Amniotic epithelial cell (primary cell): ENCODE data around the gene MEGF8.
A peak's percentile ranks its signal among the peaks of the same experiment; 100 is the strongest.
"Not testable (repeated sequence)": the region's sequence is repeated elsewhere in the genome, so short reads cannot be mapped to it uniquely, and the experiment has no call there.

Experiments
- DNase-seq: peaks from one replicate; pipeline ENCODE4 v3.0.0-alpha.2; 2010; ENCODE audit warnings: low read depth

Gene MEGF8

GRCh38 chr19:42333018-42333417 is 7.6 kb downstream of the MEGF8 start:
- no peak for DNase-seq

- DNase-seq, result no peak
Measured at GRCh38 chr19:42333975-42334696, 8.7 kb downstream of the MEGF8 start.

- no peak for DNase-seq
Measured at GRCh38 chr19:42334697-42335373, 9.4 kb downstream of the MEGF8 start.

DNA sequence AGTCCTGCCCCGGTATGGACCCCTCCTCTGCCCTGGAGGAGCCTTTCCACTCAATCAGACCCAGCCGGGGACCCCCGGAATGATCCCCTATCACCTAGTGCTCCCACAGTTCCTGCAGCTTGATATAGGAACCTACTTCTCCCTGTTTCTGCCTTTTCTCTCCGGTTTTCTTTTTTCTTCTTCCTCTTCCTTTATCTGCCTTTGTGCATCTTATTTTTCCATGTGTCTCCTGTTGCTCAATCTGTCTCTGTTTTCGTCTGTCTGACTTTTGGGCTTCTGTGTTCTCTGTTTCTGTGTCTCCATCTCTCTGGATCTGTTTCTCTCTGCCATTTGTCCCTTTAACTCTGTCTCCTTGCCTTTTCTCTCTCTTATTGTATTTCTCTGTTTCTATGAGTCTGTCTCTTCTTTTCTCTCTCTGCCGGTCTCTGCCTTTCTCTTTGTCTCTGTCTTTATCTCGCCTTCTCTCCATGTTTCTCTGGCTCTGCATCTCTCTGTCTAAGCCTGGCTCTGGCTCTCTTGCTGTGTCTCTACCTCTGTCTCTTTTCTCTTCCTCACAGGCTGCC is 10.0 kb downstream of the MEGF8 start:
- DNase-seq, result no peak

DNA sequence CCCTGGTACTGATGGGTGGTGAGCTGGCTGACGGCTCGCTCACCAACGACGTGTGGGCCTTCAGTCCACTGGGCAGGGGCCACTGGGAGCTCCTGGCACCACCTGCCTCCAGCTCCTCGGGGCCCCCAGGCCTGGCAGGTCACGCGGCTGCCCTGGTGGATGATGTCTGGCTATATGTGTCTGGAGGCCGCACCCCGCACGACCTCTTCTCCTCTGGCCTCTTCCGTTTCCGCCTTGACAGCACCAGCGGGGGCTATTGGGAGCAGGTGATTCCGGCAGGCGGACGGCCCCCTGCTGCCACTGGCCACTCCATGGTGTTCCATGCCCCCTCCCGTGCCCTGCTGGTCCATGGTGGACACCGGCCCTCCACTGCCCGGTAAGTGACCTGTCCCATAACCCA is 10.5 kb downstream of the MEGF8 start:
- no peak for DNase-seq

GRCh38 chr19:42339126-42339860 is 13.9 kb downstream of the MEGF8 start:
- DNase-seq, result not testable (repeated sequence)

DNA sequence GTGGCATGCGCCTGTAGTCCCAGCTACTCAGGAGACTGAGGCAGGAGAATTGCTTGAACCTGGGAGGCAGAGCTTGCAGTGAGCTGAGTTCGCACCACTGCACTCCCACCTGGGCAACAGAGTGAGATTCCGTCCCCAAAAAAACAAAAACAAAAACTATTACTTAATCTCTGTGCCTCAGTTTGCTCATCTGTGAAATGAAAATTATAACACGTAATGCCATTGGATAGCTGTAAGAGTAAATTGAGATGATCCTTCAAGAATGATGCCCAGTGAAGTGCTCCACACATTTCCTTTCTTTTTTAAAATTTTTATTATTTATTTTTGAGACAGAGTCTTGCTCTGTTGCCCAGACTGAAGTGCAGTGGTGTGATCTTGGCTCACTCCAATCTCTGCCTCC is 14.5 kb downstream of the MEGF8 start:
- DNase-seq, result not testable (repeated sequence)

- no peak for DNase-seq
Measured at GRCh38 chr19:42343344-42344110, 18.1 kb downstream of the MEGF8 start.

GRCh38 chr19:42344336-42344893 is 19.0 kb downstream of the MEGF8 start:
- DNase-seq, result no peak

- peak; percentile 89 for DNase-seq
Measured at GRCh38 chr19:42345191-42345812, 19.9 kb downstream of the MEGF8 start.

- no peak for DNase-seq
Measured at GRCh38 chr19:42348211-42348610, 22.8 kb downstream of the MEGF8 start.

- no peak for DNase-seq
Measured at GRCh38 chr19:42349378-42350107, 24.1 kb downstream of the MEGF8 start.

GRCh38 chr19:42350417-42350816 is 25.0 kb downstream of the MEGF8 start:
- DNase-seq, result no peak

DNA sequence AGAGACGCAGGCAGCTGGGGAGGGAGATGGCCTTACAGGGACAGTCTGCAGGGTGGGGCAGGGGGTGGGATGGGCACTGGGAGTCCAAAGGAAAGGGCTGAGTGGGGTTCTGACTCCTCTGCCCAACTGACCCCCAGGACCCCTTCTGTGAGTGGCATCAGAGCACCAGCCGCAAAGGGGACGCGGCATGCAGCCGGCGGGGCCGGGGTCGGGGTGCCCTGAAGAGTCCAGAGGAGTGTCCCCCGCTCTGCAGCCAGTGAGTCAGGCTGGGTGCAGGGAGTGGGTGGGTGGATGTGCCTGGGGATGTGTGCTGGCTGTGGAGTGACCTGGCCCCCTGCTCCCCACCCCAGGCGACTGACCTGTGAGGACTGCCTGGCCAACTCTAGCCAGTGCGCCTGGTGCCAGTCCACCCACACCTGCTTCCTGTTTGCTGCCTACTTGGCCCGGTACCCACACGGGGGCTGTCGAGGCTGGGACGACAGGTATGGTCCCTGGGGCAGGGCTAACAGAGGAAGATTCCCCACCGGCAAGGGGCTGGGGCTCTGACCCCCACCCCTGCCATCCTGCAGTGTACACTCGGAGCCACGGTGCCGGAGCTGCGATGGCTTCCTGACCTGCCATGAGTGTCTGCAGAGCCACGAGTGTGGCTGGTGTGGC is 25.8 kb downstream of the MEGF8 start:
- no peak for DNase-seq

DNA sequence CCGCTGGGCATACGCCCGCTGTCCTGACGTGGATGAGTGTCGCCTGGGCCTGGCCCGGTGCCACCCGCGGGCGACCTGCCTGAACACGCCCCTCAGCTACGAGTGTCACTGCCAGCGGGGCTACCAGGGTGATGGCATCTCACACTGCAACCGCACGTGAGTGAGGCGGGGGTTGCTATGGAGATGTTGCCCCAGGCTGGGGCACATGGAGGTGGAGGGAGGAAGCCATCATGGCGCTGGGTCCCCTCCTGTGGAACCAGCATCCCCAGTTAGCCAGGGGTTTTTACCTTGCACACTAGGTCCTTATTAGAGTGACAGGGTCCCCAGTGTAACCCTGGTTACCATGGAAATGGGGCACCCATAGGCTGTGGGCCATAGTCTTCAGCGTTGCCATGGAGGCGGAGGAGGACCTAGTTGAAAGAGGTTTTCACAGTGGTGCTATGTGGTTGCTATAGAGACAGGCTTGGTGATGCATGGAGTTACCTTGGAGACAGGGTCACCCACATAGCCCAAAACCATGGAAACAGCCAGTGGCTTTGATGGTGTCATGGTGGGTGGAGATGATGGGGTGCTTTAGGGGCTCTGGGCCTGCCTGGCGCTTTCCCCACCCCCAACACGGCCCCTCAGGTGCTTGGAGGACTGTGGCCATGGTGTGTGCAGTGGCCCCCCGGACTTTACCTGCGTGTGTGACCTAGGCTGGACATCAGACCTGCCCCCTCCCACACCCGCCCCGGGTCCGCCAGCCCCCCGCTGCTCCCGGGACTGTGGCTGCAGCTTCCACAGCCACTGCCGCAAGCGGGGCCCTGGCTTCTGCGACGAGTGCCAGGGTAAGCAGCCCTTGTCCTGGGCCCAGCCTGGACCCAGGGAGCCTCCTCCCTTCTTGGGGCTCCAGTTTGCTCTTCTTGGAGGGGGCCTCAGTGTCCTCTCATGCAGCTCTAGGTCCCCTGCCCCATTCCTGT is 27.1 kb downstream of the MEGF8 start:
- DNase-seq, result no peak

GRCh38 chr19:42353341-42354015 is 28.0 kb downstream of the MEGF8 start:
- no peak for DNase-seq

GRCh38 chr19:42355896-42356295 is 30.5 kb downstream of the MEGF8 start:
- no peak for DNase-seq

- no peak for DNase-seq
Measured at GRCh38 chr19:42356686-42357085, 31.3 kb downstream of the MEGF8 start.
